Naive thymus-derived CD8-positive, alpha-beta T cell (primary cell): ENCODE measurements around the gene HMCES. TPM values are rescaled to one million over a fixed set of nuclear protein-coding genes. Genes with fewer than 3 reads are reported as not detected.

Experiments used
- ATAC-seq, 2 donors: fragments of 150-1000 bp; cut with Tn5 transposase in 1 of 2; sonication (Bioruptor Pico), chemical (Tn5 transposase) in 1 of 2; 1 replicate in 1 of 2; 2 replicates in 1 of 2; pipeline ENCODE4 v1.10.0; 2021; ENCODE audit warnings: mild to moderate bottlenecking in 2 of 2, moderate library complexity in 2 of 2
- POLR2A ChIA-PET: fragments of 350-600 bp; sonication (Branson Sonifier 250); formaldehyde crosslinking; loops from one replicate; lab custom pipeline; 2021; ENCODE audit warnings: antibody characterized with exemption; lab: Charles Lee
- DNase-seq, 10 donors: peaks; one replicate each; pipeline versions ENCODE4 v3.0.0 to v3.0.0-alpha.2; 2020 to 2022
- H3K27ac Mint-ChIP-seq, 10 donors: one replicate each; pipeline ENCODE4 v1.8.0; 2020 to 2022; ENCODE audit warnings: mild to moderate bottlenecking in 10 of 10, mixed read lengths in 10 of 10, moderate library complexity in 4 of 10, inconsistent platforms in 1 of 10
- H3K27me3 Mint-ChIP-seq, 5 donors: one replicate each; pipeline ENCODE4 v1.8.0; 2021 to 2022; ENCODE audit warnings: mixed read lengths in 5 of 5
- H3K36me3 Mint-ChIP-seq, 3 donors: one replicate each; pipeline ENCODE4 v1.8.0; 2020 to 2022; ENCODE audit warnings: mixed read lengths in 3 of 3, mild to moderate bottlenecking in 2 of 3, inconsistent platforms in 1 of 3
- H3K4me1 Mint-ChIP-seq, 4 donors: one replicate each; pipeline ENCODE4 v1.8.0; 2021 to 2022; ENCODE audit warnings: mixed read lengths in 4 of 4
- H3K4me3 Mint-ChIP-seq, 10 donors: one replicate each; pipeline ENCODE4 v1.8.0; 2020 to 2022; ENCODE audit warnings: mild to moderate bottlenecking in 10 of 10, mixed read lengths in 10 of 10, moderate library complexity in 6 of 10, inconsistent platforms in 1 of 10
- H3K9me3 Mint-ChIP-seq, 9 donors: one replicate each; pipeline ENCODE4 v1.8.0; 2020 to 2022; ENCODE audit warnings: mixed read lengths in 9 of 9, mild to moderate bottlenecking in 3 of 9, inconsistent platforms in 1 of 9, moderate library complexity in 1 of 9
- polyA plus RNA-seq, 3 donors: library from polyadenylated mRNA; unstranded; fragments of 300-500 nt; fragmentation: Illumina TruSeq; gene quantifications; one replicate each; pipeline ENCODE4 v1.2.3, GENCODE V29; 2021
- total RNA-seq, 8 experiments: library from RNA in 2 of 8; stranded (reverse) in 2 of 8; gene quantifications; one replicate each; pipeline ENCODE4 v1.2.3 and lab custom pipeline; 2021 to 2026

The HMCES gene
- total and polyA plus RNA-seq, 5 experiments from 2014 or later = 54.5 to 112 (median 82.2) TPM

DNA sequence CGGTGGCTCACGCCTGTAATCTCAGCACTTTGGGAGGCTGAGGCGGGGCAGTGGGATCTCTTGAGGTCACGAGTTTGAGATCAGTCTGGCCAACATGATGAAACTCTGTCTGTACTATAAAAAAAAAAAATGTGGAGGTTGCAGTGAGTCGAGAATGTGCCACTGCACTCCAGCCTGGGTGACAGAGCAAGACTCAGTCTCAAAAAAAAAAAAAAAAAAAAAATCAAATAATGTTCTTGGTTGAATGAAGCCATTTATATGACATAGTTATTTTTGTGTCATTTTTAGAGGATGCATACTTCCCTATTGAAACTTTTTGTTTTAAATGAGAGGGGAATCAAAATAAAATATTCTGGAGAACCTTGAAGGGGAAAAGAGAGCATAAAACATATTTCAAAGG, 3.1 kb downstream of the HMCES start:
- POLR2A ChIA-PET = interaction anchor here (0.6 to 3.9 kb wide), 2 partner anchors 33 to 108 kb away, joined by 3 to 43 read pairs; a partner anchor contains a TSS
- Mint-ChIP-seq H3K4me1 (peaks cover 26 to 79% (median 66%) of the 10 kb centered on the region in 4 donors), H3K27me3 (no peaks in the 10 kb centered on the region), H3K4me3 (peak overlapping the region in 9 of 10 donors; percentile 22 to 74 (median 30)), H3K9me3 (no peaks in the 10 kb centered on the region), H3K27ac (peak overlapping the region in 9 of 10 donors; percentile 35 to 95 (median 78)), H3K36me3 (peaks cover 3 to 63% (median 4%) of the 10 kb centered on the region in 3 donors)
- ATAC-seq (no peak), DNase-seq (no peak)

DNA sequence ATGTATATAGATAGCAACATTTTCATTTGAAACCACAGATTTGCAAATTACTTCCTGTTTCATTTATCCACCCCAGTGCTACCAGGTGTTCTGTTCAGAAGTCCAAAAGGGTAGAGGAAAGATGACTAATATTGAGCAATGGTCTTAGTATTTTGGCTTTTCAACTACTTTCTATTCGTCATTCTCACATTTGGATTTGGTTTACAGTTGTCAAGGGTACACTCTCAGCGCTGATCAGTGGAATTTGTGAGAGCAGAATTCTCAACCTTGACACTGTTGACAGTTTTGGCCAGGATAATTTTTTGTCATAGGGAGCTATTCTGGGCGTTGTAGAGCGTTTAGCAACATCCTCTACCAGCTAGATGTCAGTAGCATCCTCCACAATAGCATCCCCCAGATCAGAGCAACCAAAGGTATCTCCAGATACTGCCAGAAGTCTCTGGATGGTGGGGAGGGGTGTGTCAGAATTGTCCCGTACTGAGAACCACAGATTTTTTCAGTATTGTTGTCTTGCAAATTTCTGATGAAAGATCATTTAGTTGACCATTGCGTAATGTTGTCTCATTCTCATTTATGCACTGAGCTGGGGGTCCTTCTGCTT, 4.2 kb downstream of the HMCES start:
- Mint-ChIP-seq H3K36me3 (peaks cover 3 to 63% (median 4%) of the 10 kb centered on the region in 3 donors), H3K9me3 (no peaks in the 10 kb centered on the region), H3K4me3 (peak overlapping the region in 8 of 10 donors; percentile 2 to 80 (median 58)), H3K27ac (peak overlapping the region in 9 of 10 donors; percentile 51 to 95 (median 80)), H3K4me1 (peaks cover 21 to 73% (median 68%) of the 10 kb centered on the region in 4 donors), H3K27me3 (no peaks in the 10 kb centered on the region)
- POLR2A ChIA-PET = interaction anchor here (0.7 to 3.9 kb wide), 5 partner anchors 9 to 744 kb away, joined by 3 to 43 read pairs (median 3); partner anchors contain the start of gene RAB43
- ATAC-seq (no peak), DNase-seq (peak in 1 of 10 donors; percentile 8)

DNA sequence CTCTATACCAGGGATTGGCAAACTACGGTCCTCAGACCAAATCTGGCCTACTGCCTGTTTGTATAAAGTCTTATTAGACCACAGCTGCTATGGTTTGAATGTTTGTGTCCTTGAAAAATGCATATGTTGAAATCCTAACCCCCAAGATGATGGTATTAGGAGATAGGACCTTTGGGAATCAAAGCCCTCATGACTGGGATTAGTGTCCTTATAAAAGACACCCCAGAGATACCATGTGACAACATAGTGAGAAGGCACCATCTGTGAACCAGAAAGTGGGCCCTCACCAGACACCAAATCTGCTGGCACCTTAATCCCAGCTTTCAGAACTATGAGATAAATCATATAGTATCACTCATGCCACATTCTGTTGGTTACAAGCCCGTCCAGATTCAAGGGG, 7.4 kb downstream of the HMCES start:
- POLR2A ChIA-PET = no interaction called here
- no peak for ATAC-seq
- Mint-ChIP-seq H3K4me3 (no peak overlapping the region), H3K36me3 (peaks cover 0 to 83% (median 3%) of the 10 kb centered on the region in 3 donors), H3K27ac (peak overlapping the region in 4 of 10 donors; percentile 8 to 31 (median 24)), H3K27me3 (no peaks in the 10 kb centered on the region), H3K4me1 (peaks cover 10 to 58% (median 45%) of the 10 kb centered on the region in 4 donors), H3K9me3 (no peaks in the 10 kb centered on the region)
- no peak for DNase-seq

DNA sequence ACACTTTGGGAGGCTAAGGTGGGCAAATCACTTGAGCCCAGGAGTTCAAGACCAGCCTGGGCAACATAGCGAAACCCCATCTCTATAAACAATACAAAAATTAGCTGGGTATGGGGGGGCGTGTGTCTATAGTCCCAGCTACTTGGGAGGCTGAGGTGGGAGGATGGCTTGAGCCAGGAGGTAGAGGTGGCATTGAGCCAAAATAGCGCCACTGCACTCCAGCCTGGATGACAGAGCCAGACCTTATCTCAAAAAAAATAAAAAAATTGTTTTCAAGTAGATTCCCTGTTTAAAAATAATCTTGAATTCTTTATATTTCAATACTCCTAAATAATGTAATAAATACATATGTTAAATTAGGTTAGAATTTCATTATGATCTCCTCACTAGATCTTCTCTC, 9.8 kb downstream of the HMCES start:
- H3K36me3 Mint-ChIP-seq = peaks cover 0 to 87% (median 8%) of the 10 kb centered on the region in 3 donors
- DNase-seq (no peak), ATAC-seq (no peak)
- H3K27ac Mint-ChIP-seq = no peak overlapping the region
- H3K4me3 Mint-ChIP-seq = no peak overlapping the region
- peaks cover 11 to 42% (median 29%) of the 10 kb centered on the region in 4 donors for H3K4me1 Mint-ChIP-seq
- POLR2A ChIA-PET = interaction anchor here (2.1 kb wide), 1 partner anchor 28 kb away, joined by 8 read pairs; a partner anchor contains a TSS
- no peaks in the 10 kb centered on the region for H3K9me3 Mint-ChIP-seq
- H3K27me3 Mint-ChIP-seq = no peaks in the 10 kb centered on the region

DNA sequence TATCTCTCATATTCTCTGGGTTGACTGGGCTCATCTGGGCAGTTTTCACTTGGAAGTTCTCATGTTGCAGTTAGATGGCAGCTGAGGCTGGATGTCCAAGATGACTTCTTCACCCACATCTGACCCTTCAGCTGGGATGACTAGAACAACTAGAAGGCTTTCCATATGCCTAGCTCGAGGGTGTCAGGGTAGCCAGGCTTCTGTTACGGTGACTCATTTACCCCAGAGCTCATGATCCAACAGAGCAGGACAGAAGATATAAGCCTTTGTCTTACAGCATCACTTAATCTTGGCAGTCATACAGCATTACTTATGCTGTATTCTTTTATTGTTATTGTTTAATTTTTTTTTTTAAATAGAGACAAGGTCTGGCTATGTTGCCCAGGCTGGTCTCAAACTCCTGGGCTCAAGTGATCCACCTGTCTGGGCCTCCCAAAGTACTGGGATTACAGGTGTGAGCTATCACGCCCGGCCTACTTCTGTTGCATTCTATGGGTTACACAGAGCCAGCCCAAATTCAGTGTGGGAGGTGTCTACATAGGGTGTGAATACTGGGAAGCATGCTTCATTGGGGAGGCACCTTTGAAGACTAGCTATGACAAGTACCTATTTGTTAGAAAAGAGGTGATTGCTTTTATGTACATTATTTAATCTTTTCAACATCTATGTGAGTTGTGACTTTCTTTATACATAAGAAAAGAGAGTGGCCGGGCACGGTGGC, 10.7 kb downstream of the HMCES start:
- Mint-ChIP-seq H3K27me3 (no peaks in the 10 kb centered on the region), H3K36me3 (peaks cover 0 to 88% (median 10%) of the 10 kb centered on the region in 3 donors), H3K4me1 (peaks cover 10 to 34% (median 20%) of the 10 kb centered on the region in 4 donors), H3K9me3 (no peaks in the 10 kb centered on the region), H3K27ac (peak overlapping the region in 1 of 10 donors; percentile 60), H3K4me3 (no peak overlapping the region)
- DNase-seq = no peak
- no peak for ATAC-seq
- POLR2A ChIA-PET = interaction anchor here (0.5 to 2.1 kb wide), 3 partner anchors 17 to 27 kb away, joined by 3 to 8 read pairs (median 4); a partner anchor contains a TSS

DNA sequence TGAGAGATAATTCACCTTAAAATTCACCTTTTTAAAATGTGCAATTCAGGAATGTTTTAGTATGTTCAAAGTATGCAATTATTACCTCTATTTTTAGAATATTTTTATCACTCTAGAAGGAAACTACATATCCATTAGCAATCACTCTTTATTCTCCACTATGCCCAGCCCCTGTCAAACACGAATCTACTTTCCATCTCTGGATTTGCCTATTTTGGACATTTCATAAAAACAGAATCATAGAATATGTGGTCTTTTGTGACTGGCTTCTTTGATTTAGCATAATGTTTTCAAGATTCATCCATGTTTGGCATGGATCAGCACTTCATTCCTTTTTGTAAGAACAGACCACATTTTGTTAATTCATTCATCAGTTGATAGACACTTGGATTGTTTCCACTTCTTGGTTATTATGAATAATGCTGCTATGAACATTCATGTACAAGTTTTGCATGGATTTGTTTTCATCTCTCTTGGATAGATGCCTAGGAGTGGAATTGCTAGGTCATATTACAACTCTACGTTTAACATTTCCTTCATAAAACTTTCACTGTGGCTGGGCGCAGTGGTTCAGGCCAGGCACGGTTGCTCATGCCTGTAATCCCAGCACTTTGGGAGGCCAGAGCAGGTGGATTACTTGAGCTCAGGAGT, 12.7 kb downstream of the HMCES start:
- no peak for ATAC-seq
- no peaks in the 10 kb centered on the region for H3K27me3 Mint-ChIP-seq
- peak overlapping the region in 3 of 10 donors; percentile 17 to 54 (median 22) for H3K27ac Mint-ChIP-seq
- no peak for DNase-seq
- POLR2A ChIA-PET = interaction anchor here (0.6 to 0.9 kb wide), 2 partner anchors 15 to 25 kb away, joined by 4 read pairs; a partner anchor contains a TSS
- H3K9me3 Mint-ChIP-seq = no peaks in the 10 kb centered on the region
- H3K36me3 Mint-ChIP-seq = peaks cover 0 to 89% (median 10%) of the 10 kb centered on the region in 3 donors
- peaks cover 6 to 21% (median 16%) of the 10 kb centered on the region in 4 donors for H3K4me1 Mint-ChIP-seq
- no peak overlapping the region for H3K4me3 Mint-ChIP-seq

DNA sequence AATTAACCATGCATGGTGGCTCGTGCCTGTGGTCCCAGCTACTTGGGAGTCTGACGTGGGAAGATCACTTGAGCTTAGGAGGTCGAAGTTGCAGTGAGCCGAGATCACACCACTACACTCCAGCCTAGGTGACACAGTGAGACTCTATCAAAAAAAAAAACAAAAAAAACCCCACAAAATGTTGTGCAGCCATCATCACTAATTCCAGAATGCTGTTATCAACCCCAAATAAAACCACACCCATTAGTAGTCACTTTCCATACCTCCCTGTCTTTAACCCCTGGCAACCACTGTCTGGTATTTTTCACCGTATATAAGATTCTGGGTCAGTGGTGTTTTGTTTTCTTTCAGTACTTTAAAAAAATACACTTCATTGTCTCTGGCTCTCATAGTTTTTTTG, 16.6 kb downstream of the HMCES start:
- H3K9me3 Mint-ChIP-seq = no peaks in the 10 kb centered on the region
- DNase-seq = no peak
- H3K27me3 Mint-ChIP-seq = no peaks in the 10 kb centered on the region
- peak overlapping the region in 2 of 10 donors; percentile 13 to 28 for H3K27ac Mint-ChIP-seq
- H3K36me3 Mint-ChIP-seq = peaks cover 0 to 92% (median 16%) of the 10 kb centered on the region in 3 donors
- H3K4me1 Mint-ChIP-seq = peaks cover 2 to 12% (median 10%) of the 10 kb centered on the region in 4 donors
- no peak overlapping the region for H3K4me3 Mint-ChIP-seq
- POLR2A ChIA-PET = interaction anchor here (0.7 to 1.1 kb wide), 2 partner anchors 46 to 175 kb away, joined by 3 to 4 read pairs; no protein-coding TSS in a partner anchor
- ATAC-seq = no peak

DNA sequence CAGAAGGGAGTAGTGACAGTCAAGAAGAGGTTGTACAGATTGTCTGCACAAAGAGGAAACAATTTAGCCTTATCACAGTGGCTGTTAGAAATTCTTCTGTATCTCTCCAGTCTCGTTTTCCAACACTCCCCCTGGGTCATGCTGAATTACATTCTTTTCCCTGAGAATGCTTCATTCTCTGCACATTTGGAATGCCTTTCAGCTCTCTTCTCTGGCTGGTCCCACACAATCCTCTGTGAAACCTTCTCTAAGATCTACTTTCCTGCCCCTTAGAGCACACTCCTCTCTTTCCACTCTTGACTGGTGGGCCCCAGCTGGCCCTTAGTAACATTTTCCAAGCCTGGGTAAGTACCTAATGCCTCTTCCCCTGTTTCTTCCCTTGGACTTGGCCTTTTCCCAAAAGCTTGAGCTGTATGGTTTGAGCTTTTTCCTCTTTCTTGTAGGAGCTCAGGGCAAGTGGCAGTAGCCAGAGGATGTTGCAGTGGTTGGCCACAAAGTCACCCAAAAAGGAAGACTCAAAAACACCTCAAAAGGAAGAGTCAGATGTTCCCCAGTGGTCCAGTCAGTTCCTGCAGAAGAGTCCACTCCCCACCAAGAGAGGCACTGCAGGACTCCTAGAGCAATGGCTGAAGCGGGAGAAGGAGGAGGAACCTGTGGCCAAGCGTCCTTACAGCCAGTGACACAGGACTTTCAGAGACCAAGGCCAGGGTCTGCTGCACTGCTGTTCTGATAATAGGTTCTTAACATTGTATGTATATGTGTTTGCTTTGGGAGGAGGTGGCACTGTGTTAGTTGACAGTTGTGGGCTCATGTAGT, 25.7 kb downstream of the HMCES start:
- ATAC-seq (no peak), DNase-seq (no peak)
- peak overlapping the region in 1 of 10 donors; percentile 3 for H3K4me3 Mint-ChIP-seq
- peaks cover 0 to 74% (median 7%) of the 10 kb centered on the region in 3 donors for H3K36me3 Mint-ChIP-seq
- H3K27me3 Mint-ChIP-seq = no peaks in the 10 kb centered on the region
- peaks cover 9 to 26% (median 18%) of the 10 kb centered on the region in 4 donors for H3K4me1 Mint-ChIP-seq
- no peaks in the 10 kb centered on the region for H3K9me3 Mint-ChIP-seq
- peak overlapping the region; percentile 11 to 79 (median 66) for H3K27ac Mint-ChIP-seq
- POLR2A ChIA-PET = interaction anchor here (2.0 kb wide), 1 partner anchor 11 kb away, joined by 18 read pairs; a partner anchor contains a TSS

DNA sequence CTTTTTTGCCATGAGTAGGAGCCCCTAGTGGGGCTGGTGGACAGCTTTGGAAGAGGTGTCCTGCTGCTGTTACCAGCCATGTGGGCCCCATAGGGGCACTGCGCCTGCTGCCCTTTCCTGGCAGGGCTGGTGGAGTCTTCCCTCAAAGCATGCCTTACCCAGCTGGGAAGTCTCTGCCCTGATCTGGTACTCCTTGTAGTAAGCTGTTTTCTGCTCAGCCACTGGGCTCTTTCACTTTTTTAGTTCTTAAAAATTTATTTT, 26.2 kb downstream of the HMCES start:
- H3K4me3 Mint-ChIP-seq = no peak overlapping the region
- DNase-seq = no peak
- no peaks in the 10 kb centered on the region for H3K27me3 Mint-ChIP-seq
- H3K9me3 Mint-ChIP-seq = no peaks in the 10 kb centered on the region
- peaks cover 0 to 70% (median 7%) of the 10 kb centered on the region in 3 donors for H3K36me3 Mint-ChIP-seq
- H3K4me1 Mint-ChIP-seq = peaks cover 9 to 26% (median 18%) of the 10 kb centered on the region in 4 donors
- H3K27ac Mint-ChIP-seq = peak overlapping the region in 7 of 10 donors; percentile 49 to 77 (median 64)
- POLR2A ChIA-PET = interaction anchor here (0.6 to 2.0 kb wide), 2 partner anchors 10 to 18 kb away, joined by 3 to 18 read pairs; a partner anchor contains a TSS
- ATAC-seq = no peak

DNA sequence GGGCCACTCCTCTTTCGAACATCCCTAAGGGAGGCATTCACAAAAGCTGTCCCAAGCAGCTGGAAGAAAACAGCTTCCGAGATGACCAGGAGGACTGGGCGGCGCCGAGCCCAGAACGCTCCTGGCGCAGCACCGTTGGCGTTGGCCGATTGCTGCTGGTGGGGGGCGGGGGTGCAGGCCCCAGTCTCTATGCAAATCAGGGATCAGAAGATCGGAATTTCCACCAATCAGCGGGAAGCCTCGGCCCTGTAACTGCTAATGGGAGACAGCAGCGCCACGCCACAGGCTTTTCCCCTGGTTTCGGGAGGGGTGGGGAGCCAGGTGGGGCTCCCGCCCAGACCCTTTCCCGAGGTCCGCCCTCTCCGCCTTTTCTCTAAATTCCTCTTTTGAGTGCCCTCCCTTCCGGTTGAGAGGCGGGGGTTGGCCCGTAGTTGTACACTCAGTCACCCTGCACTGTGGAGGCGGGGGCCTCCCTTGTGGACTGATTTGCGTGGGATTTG, 27.0 kb downstream of the HMCES start:
- H3K4me3 Mint-ChIP-seq = peak overlapping the region in 1 of 10 donors; percentile 55
- DNase-seq = no peak
- POLR2A ChIA-PET = interaction anchor here (0.6 to 2.8 kb wide), 3 partner anchors 10 to 17 kb away, joined by 3 to 24 read pairs (median 18); a partner anchor contains a TSS
- H3K27ac Mint-ChIP-seq = peak overlapping the region in 7 of 10 donors; percentile 14 to 71 (median 56)
- peaks cover 9 to 26% (median 18%) of the 10 kb centered on the region in 4 donors for H3K4me1 Mint-ChIP-seq
- no peaks in the 10 kb centered on the region for H3K27me3 Mint-ChIP-seq
- peak in 1 of 2 donors; percentile 35 for ATAC-seq
- H3K9me3 Mint-ChIP-seq = no peaks in the 10 kb centered on the region
- peaks cover 0 to 62% (median 7%) of the 10 kb centered on the region in 3 donors for H3K36me3 Mint-ChIP-seq

DNA sequence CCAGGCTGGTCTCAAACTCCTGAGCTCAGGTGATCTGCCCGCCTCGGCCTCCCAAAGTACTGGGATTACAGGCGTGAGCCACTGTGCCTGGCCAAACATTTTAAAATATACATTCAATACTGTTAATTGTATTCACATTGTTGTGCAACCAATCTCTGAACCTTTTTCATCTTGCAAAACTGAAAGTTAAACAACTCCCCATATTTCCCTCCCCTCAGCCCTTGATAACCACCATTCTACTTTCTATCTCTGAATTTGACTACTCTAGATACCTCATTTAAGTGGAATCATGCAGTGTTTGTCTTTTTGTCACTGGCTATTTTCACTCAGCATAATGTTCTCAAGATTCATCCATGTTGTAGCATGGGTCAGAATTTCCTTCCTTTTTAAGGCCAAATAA, 30.0 kb downstream of the HMCES start:
- H3K27me3 Mint-ChIP-seq = no peaks in the 10 kb centered on the region
- DNase-seq (no peak), ATAC-seq (no peak)
- H3K4me1 Mint-ChIP-seq = peaks cover 15 to 39% (median 35%) of the 10 kb centered on the region in 4 donors
- H3K4me3 Mint-ChIP-seq = no peak overlapping the region
- POLR2A ChIA-PET = interaction anchor here (0.7 to 2.8 kb wide), 2 partner anchors 7 to 19 kb away, joined by 3 to 24 read pairs; a partner anchor contains a TSS
- H3K27ac Mint-ChIP-seq = peak overlapping the region in 7 of 10 donors; percentile 2 to 78 (median 35)
- H3K9me3 Mint-ChIP-seq = no peaks in the 10 kb centered on the region
- peaks cover 0 to 34% (median 2%) of the 10 kb centered on the region in 3 donors for H3K36me3 Mint-ChIP-seq
